Stimulated activated CD8-positive, alpha-beta memory T cell treated with anti-CD3 and anti-CD28 coated beads, Interleukin-7, amount 100 ng/mL, for 24 hours (primary cell): ENCODE measurements around the gene ALLC.
"Not testable (repeated sequence)": the region's sequence is repeated elsewhere in the genome, so short reads cannot be mapped to it uniquely, and the experiment has no call there.

ENCODE experiments used
- DNase-seq: peaks from one replicate; pipeline ENCODE4 v3.0.0-alpha.2; 2020; ENCODE audit warnings: low read depth

ALLC gene

DNA sequence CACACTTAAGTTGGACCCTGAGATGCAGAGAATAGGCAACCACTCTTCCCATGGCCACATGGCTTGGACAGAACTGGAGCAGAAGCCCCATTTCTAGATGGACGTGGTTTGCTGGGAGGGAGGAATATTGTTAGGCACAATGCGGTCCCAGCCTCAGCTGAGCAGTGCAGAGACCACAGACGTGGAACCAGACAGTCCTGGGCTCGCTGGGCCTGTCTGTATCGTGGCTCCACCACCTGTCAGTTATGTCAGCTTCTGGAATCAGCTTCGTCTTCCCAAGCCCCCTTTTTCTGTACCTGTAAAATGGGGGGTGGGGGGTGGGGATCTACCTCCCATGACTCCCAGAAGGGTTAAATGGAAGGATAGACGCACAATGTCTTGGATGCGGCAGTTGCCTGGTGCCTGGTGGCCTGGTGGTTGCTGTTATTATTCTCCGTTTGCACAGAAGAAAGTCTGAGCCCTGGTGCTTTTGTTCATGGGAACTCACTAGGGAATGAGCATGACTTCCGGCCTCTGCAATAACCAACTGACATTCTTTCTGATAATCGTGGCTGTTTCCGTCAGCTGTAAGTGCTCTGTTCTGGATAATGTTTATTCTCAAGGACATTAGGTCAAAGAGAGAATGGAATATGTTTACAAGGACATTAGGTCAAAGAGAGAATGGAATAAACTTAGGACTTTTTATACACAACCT lies 31.7 kb upstream of the ALLC start:
- no peak for DNase-seq

DNA sequence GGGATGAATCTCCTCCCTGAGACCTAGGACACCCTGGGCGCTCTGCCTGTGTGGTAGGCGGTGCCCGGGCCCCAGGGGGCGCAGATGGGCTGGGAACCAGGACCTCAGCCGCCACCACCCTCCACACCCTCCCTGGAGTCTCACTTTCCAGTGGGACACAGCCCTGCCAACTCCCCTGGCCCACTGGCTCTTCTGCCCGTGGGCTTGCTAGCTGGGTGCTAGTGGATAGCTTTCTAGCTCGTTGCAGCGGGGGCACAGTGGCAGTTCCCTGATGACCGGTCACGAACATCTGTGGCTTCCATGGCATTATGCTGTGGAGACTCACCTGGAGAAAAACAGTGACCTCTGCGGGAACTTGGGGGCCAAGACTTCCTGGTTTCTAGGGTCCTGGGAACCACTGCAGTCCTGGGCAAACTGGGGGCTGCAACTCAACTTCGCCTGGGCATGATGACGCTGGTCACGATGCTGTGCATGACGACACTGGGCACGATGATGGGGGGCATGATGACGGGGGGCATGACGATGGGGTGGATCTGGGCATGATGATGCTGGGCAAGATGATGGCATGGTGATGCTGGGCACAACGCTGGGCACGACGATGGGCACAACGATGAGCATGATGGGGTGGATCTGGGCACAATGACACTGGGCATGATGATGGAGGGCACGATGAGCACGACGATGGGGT lies 31.0 kb upstream of the ALLC start:
- no peak for DNase-seq

DNA sequence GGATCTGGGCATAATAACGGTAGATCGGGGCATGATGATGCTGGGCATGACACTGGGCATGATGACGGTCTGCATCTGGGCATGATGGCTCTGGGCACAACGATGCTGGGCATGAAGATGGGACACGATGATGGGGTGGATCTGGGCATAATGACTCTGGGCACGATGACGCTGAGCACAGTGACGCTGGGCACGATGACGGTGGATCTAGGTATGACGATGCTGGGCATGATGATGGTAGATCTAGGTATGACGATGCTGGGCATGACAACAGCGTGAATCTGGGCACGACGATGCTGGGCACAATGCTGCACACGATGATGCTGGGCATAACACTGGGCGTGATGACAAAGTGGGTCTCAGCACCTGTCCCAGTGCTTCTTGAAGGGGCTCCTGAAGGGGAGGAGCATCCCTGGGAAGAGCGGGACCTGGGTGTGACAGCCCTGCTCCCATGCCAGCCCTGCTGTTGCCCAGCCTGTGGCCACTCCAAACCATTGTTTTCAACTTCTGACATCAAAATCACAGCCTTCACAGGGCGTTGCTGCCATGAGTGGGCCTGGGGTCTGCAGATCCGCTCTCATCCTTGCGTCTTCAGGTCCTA lies 30.4 kb upstream of the ALLC start:
- DNase-seq, result no peak

DNA sequence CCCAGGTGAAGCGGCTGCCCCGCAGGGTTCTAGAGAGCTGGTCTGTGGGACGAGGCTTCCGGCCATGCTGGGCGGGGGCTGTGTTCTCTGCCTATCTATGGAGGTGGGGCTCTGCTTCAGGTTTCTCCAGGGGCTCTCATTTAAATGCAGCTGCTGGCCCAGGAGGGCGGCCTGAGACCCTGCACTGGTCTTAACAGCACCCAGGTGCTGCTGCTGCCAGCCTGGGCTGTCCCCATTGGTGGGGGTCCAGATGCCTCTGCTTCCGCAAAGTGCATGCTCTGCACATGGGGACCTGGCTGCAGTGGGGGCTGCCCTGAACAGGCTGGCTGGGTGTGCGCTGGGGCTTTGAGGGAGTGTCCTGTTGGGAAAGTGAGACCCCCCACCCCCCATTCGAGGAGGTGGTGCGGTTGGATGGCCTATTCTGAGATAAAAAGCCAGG lies 29.7 kb upstream of the ALLC start:
- DNase-seq, result no peak

DNA sequence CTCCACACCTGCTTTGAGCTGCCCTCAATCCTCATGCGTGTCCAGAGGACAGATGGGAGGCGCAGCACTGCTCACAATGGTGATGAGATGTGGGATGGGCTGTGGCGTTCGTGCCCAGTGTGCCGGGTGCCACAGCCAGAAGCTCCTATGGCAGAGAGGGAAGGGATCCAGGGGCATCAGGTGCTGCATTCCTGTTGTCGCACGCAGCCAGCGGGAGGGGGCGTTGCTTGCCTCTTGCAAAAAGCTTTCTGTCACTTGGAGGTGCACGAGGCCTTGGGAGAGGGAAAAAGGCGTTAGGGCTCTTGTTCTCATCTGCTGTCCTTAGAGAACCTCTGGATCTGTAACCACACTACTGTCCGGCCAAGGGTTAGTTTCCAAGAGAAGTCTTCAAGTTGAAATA lies 29.2 kb upstream of the ALLC start:
- no peak for DNase-seq

DNA sequence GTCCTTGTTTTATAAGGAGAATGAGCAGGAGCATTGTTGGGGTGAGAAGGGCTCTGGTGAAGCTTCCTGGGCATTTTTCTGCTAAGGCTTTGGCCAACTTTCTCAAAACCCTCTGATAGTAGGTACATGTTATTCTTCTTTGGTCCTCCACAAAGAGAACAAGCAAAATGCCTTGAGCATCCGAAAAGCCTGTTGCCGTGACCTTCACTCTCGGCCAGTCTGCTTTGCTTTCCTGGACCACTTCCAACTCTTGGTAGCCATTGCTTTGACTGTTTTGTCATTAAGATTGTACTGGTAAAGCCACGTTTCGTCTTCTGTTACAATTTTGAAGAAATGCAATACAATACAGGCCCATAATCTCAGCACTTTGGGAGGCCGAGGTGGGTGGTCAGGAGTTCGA lies 27.4 kb upstream of the ALLC start:
- DNase-seq, result no peak

DNA sequence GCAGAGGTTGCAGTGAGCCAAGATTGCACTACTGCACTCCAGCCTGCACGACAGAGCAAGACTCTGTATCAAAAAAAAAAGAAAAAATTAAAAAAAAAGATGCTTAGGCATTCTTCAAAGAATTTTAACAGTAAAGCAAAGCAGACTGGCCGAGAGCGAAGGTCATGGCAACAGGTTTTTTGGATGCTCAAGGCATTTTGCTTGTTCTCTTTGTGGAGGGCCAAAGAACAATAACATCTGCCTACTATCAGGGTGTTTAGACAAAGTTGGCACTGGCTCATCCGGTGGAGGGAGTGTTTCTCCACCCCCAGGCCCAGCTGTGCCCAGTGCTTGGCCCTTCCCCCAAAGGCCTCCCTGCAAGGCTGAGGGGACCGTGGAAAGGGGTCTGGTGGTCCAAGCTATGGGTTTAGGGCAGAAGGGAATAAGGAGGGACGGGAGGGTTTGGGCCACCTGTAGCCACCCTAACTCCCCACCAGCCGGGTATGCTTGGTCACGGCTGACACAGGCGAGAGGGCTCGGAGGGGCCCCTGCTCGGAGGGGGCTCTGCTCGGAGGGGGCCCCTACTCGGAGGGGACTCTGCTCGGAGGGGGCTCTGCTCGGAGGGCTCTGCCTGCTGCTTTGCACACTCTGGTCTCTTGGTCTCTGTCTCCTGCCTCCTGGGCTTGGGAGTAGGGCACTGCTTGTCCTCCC lies 26.7 kb upstream of the ALLC start:
- DNase-seq, result no peak

DNA sequence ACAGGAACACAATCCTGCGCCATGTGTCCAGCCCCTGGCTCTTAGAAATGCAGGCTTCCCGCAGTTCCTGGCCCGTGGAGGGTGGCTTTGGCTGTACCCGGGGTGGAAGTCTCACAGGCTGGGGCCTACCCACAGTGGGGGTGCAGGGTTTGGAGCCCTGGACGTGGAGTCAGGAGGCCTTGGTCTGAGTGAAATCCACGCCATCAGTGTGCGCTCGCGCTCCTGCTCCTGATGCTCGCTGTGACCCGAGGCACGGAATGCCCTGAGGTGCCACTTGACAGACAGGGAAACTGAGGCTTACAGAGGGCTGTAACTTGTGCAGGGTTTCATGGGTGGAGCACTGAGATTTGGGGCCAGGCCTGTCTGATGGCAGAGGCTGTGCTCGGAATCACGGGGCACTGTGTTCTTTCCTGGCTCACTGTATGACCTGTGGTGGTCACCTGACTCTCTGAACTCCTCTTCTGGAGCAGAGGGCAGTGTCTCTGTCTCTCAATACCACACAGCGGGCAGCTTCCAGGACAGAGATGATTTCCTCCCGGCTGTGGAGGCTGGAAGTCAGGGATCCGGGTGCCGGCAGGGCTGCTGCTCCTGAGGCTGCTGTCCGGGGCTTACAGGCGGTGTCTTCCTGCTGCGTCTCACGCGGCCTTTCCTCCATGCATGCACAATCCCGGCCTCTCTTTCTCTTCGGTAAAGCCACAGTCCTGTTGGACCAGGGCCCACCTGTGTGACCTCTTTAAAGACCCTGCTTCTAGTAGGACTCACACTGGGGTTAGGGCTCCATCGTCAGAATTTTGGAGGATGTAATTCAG lies 25.9 kb upstream of the ALLC start:
- no peak for DNase-seq

DNA sequence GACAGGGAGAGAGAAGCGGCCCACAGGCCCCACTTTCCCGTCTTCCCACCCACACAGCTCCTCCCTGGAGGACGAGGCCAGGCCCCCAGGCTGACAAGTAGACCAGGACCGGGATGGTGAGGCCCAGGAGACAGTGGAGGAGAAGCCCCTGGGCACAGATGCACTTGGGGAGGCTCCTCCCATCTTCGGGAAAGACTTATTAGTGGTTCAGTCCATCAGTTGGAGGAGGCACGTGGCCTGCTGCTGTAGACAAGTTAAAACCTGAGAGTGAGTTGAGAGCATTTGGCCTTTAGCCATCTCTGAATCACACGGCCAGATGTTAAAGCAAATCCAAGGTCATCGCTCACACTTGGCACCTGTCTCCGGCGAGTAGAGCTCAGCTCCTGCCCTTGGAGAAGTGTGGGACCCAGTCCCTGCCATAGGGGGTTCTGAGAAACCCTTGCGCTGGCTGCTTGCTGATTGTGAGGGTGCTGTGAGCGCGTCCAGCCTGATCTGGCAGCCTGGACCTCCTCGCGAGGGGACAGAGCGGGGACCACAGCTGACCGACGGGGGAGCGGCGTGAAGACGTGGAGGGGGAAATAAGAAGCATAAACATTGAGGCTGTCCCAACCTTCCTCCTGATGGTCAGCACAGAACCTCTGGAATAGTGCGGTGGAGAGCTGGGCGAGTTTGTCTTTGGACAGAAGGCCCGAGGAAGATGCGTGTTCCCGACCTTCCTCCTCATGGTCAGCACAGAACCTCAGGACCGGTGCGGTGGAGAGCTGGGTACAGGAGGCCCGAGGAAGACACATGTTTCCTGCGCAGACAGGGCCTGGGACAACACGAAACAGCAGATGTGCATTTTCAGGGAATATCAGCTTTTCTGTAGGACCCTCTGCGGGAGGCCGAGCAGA lies 24.7 kb upstream of the ALLC start:
- DNase-seq, result no peak

DNA sequence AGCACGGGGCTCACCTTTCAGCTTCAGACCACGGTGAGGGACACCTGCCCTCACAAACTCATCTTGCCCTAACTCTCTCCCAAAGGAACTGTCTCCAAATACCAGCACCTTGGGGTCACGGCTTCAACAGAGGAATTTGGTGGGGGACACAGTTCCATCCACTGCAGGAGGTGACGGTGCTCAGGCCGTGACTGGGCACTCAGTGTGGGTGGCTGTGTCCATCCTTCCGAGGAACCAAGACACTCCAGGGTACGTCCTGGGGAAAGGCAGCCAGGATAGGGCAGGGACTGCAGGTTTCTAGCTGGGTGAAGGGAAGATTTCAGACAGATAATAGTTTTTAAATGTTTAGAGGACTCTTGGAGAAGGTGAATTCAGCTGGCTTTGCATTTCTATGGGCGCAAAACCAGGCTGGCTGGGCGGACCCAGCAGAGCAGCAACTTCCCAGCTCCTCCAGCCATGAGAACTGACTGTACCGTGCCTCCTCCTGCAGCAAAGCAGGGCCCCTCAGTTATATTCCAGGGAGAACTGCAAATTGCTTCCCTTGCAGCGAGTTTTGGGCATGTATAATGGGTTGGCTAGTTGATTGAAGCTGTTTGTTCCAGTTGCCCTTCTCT lies 23.9 kb upstream of the ALLC start:
- DNase-seq, result no peak

DNA sequence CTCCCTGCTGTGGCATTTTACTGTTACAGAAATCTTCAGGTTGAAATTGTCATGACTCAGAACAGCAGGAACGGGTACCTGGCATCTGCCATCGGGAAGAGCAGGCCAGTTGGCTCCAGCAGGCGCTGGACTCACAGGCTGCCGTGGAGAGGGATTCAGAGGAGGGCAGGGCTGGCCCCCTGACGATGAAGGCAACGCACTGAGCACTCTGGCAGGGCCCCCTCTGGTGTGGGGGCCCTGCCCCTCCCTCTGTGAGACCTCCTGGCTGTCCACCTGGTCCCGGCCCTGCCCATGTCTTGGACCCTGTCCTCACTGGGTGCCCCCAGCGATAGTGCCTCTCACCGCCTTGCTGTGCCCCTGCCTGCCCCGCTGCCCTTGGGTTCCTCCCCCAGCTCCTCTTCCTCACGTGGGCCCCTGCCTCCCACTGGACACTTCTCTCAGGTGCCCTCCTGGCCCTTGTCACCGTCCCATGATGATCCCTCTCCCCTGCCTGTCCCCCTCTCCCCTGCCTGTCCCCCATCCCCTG lies 23.3 kb upstream of the ALLC start:
- DNase-seq, result no peak

DNA sequence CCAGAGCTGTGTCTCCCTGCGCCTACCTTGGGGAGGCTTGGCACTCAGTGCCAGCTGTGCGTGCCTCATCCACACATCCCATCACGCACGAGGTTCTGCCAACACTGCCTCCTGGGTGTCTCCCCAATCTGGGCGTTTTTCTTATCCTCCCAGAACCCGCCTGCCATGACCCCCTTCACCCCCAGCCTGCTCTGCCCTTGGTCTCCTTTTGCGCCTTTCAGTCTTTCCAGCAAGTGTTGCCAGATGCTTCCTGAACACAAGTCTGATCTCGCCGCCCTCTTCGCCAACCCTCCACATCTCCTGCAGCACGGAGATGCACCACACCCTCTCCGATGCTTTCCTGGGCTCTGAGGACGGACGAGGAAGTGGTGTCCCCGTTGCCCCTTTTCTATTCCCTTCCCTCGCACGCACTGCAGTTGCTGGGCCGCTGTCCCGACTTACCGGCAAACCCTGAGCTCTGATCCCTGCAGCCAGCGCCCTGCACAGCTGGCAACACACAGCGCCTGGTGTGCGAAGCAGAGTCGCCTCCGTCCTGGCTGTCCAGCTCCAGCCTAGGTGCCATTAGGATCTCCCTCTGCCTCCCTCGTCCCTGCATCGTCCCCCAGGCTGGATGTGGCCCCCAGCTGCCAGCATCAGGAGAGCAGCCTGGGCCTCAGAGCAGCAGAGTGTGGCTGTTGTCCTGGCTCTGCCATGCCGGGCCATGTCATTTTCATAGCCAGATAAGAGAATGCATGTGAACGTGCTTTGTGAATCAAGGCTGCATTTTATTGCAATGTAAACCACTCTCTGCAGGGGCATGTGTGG lies 22.6 kb upstream of the ALLC start:
- DNase-seq, result no peak

DNA sequence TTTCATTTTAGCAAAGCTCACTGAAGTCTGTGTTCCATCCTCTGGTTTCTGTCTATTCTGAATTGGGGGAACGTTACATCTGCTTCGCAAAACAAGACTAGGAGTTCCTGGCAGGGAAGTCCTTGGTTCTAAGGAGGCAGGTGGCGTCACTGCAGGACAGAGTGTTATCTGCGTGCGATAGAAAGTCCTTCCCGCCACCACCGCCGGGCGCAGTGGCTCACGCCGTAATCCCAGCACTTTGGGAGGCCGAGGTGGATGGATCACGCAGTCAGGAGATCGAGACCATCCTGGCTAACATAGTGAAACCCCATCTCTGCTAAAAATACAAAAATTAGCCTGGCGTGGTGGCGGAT lies 22.0 kb upstream of the ALLC start:
- not testable (repeated sequence) for DNase-seq

DNA sequence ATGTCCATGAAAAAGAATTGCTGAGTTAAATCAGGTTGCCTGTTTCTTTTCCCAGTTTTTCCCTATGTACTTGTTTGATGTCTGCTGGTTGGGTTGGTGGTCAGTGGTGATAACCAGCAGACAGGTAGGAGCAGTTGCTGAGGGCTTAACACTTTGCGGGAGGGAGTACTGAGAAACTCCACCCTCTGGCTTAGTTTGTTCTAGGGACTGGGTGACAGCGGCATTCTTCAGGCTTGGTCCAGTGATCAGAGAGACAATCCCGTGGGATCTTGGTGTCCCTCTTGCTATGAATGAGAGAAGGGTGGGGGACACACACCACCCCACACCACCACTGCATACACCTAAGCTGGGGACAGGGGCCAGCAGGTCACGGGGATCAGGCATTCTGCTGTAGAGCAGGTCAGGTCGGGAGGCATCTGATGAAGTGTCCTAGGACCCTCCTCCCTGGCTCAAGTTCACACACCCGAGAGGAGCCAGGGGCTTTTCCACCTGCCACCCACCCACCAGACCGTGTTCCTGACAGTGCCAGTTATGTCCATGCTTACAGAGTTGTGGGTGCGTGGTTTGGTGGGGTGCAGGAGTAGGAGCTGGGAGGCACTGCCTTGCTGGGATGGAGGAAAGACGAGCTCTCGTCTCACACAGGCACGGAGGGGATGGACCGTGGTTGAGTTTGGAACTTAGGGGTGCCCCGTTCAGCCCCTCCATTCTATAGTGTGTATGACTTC lies 21.3 kb upstream of the ALLC start:
- no peak for DNase-seq

DNA sequence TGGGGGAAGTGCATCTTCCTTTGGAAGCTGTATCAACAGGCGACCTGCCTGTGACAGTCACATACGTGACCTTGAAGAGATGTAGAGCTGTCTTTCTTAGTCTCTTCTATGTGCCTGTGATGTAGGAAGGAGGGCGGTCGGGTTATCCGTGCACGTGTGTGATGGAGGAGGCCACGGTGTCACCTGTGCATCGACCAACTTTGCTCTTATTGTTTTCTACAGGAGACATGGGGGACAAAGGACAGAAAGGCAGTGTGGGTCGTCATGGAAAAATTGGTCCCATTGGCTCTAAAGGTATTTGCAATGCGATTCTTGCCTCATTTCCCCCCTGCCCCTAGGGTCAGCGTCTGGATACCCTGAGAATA lies 20.7 kb upstream of the ALLC start:
- no peak for DNase-seq

DNA sequence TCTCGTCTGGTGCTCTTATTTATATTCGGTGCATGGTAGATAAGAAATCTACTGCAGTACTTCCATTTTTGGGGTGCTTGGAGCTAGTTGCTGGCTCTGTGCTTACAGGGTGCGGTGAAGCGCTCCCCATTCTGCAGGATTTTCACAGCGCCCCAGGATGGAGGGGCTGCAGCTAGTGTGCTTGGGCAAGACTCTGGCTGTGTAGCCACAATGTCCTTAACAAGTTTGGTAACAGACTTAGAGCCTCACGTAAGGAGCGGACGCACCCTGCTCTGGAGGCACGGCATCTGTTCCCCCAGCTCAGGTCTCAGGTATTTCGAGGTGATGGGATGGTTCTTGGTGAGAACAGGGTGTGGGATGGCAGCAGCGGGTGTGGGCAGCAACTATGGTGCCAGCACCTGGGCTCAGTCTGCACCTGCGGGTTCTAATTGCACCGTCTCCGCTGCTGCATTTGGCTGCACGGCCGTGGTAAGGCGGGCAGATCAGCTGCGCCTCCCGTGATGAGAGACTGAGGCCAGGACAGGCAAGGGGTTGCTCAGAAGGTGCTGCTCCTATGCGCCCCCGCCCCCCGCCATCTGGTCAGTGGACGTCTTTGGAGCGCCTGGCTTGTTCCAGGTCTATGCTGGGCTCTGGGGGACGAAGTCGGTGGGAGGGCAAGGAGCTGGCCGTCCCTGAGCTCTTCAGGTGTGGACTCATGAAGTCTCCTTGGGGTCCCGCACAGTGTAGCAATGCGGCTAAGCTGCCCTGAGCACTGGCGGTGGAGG lies 20.1 kb upstream of the ALLC start:
- DNase-seq, result no peak

DNA sequence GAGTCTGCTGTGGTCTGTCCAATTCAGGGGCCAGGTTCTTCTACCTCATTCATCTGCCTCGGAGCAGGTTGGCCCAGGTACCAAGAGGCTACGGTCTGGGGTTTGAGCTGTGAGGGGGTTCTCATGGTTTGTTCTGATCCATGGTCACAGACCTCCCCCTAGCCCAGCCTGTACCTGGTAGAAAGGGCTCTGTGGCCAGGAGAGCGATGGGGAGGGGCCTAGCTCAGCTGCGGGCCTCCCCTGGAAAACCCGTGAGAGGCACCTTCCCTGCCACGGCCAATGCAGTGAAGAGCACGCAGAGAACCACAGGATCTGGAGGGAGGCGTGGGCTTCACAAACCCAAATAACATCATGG lies 19.6 kb upstream of the ALLC start:
- DNase-seq, result no peak

DNA sequence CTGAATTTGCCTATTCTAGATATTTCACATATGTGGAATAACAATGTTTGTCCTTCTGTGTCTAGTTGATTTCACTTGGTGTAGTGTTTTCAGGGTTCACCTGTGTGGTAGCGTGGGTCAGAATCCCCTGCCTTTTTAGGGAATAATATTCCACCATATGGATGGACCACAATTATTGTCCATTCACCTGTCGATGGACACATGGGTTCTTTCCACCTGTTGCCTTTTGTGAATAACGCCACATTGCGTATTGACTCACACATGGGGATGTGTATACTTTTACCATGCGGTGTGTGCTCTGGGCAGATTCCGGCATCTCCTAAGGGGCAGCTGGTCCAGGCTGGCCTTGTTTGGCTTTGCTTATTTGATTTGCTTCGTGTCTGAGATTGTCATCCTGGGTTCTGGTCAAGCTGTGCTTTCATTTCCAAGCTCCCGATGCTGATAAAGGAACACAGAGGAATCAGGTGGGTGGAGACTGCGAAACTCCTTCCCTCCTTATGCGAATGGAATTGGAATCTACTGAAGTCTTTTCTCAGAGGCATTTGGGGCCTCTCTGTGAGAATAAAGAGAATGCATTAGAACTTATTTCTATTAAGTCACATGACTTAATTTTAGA lies 18.9 kb upstream of the ALLC start:
- DNase-seq, result no peak
